ENCODE results near the gene PPP5C. TPM values are rescaled to one million over a fixed set of nuclear protein-coding genes. Genes with fewer than 3 reads are reported as not detected.

PPP5C gene
- total and polyA plus RNA-seq, 2 of the 13 experiments (the other 11 are each of a cell fraction or from before 2014, with no cell fraction given) = 41.6 to 67.9 TPM

- no peak for TF ChIP-seq TRAFD1 (CRISPR knock-in tag; IDR thresholded peaks at IDR 0.05; ENCODE audit: borderline replicate concordance)
- TF ChIP-seq ZNF24 (IDR thresholded peaks at IDR 0.05) = no peak
- no peak for TF ChIP-seq ZNF556 (CRISPR knock-in tag; IDR thresholded peaks at IDR 0.05; ENCODE audit: borderline replicate concordance)
- no peak for TF ChIP-seq TGIF2 (CRISPR knock-in tag; IDR thresholded peaks at IDR 0.05)
- TF ChIP-seq, protein P1, sequence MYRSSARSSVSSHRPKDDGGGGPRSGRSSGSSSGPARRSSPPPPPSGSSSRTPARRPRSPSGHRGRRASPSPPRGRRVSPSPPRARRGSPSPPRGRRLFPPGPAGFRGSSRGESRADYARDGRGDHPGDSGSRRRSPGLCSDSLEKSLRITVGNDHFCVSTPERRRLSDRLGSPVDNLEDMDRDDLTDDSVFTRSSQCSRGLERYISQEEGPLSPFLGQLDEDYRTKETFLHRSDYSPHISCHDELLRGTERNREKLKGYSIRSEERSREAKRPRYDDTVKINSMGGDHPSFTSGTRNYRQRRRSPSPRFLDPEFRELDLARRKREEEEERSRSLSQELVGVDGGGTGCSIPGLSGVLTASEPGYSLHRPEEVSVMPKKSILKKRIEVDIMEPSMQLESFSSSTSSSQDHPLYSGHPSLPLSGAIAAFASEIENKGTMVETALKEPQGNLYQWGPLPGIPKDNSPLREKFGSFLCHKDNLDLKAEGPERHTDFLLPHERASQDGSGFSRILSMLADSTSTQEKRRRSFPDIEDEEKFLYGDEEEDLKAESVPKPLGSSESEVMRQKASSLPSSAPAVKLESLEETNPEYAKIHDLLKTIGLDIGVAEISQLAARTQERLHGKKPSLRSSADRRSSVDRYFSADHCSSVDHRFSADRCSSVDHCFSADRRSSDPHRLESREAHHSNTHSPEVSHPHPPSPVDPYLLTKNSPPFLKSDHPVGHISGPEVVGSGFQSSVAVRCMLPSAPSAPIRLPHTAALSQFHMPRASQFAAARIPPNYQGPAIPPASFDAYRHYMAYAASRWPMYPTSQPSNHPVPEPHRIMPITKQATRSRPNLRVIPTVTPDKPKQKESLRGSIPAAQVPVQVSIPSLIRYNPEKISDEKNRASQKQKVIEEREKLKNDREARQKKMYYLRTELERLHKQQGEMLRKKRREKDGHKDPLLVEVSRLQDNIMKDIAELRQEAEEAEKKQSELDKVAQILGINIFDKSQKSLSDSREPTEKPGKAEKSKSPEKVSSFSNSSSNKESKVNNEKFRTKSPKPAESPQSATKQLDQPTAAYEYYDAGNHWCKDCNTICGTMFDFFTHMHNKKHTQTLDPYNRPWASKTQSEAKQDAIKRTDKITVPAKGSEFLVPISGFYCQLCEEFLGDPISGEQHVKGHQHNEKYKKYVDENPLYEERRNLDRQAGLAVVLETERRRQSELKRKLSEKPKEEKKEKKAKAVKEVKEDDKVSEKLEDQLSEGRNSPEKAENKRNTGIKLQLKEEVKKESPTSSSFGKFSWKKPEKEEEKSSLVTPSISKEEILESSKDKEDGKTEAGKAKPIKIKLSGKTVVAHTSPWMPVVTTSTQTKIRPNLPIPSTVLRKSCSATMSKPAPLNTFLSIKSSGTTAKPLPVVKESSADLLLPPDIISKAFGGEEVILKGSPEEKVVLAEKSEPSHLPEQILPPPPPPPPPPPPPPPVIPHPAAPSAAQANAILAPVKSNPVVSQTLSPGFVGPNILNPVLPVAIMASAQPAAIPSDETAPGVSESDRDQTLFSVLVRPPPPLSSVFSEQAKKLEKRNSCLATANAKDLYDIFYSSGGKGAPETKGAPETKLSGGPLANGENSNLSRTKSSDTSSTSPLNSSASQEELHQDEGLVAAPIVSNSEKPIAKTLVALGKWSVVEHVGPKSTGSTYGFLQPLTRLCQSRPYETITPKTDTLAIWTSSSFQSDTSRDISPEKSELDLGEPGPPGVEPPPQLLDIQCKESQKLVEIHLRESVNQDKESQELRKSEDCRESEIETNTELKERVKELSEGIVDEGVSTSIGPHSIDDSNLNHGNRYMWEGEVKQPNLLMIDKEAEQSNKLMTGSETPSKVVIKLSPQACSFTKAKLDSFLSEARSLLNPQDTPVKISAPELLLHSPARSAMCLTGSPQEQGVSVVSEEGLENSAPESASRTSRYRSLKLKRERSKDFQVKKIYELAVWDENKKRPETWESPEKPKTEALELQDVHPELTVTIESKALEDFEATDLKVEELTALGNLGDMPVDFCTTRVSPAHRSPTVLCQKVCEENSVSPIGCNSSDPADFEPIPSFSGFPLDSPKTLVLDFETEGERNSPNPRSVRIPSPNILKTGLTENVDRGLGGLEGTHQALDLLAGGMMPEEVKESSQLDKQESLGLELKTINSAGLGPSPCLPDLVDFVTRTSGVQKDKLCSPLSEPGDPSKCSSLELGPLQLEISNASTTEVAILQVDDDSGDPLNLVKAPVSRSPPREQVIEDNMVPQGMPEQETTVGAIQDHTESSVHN (CRISPR knock-in tag; IDR thresholded peaks at IDR 0.05) = no peak
- TF ChIP-seq, protein P2, sequence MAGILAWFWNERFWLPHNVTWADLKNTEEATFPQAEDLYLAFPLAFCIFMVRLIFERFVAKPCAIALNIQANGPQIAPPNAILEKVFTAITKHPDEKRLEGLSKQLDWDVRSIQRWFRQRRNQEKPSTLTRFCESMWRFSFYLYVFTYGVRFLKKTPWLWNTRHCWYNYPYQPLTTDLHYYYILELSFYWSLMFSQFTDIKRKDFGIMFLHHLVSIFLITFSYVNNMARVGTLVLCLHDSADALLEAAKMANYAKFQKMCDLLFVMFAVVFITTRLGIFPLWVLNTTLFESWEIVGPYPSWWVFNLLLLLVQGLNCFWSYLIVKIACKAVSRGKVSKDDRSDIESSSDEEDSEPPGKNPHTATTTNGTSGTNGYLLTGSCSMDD (CRISPR knock-in tag; IDR thresholded peaks at IDR 0.05) = no peak
These were observed 47.2 kb upstream of the PPP5C start (continued) for GRCh38 chr19:46299695-46300094.
